Hepatocyte (in vitro differentiated cells): ENCODE measurements around the gene C12orf43. TPM values are rescaled to one million over a fixed set of nuclear protein-coding genes. Genes with fewer than 3 reads are reported as not detected.

Experiments used
- DNase-seq: peaks from one replicate; pipeline ENCODE4 v3.0.0-alpha.2; 2016; ENCODE audit warnings: low spot score
- H2AFZ ChIP-seq: fragments of 200-600 bp; sonication (generic); 2 replicates; pipeline ENCODE4 v1.6.0; 2016; ENCODE audit warnings: antibody characterized with exemption, mild to moderate bottlenecking
- H3K27ac ChIP-seq: fragments of 200-600 bp; sonication (generic); 2 replicates; pipeline ENCODE4 v1.5.1; 2016; ENCODE audit warnings: mild to moderate bottlenecking
- H3K27me3 ChIP-seq: fragments of 200-600 bp; sonication (generic); 2 replicates; pipeline ENCODE4 v1.6.1; 2016
- H3K36me3 ChIP-seq: fragments of 200-600 bp; sonication (generic); replicated peaks from 2 replicates; pipeline ENCODE4 v1.5.1; 2016; ENCODE audit warnings: low read depth; ENCODE audit not compliant: insufficient read depth
- H3K4me1 ChIP-seq: fragments of 200-600 bp; sonication (generic); 2 replicates; pipeline ENCODE4 v1.5.1; 2016; ENCODE audit warnings: mild to moderate bottlenecking, moderate library complexity; ENCODE audit not compliant: insufficient read depth
- H3K4me2 ChIP-seq: fragments of 200-600 bp; sonication (generic); 2 replicates; pipeline ENCODE4 v1.6.0; 2016
- H3K4me3 ChIP-seq: fragments of 200-600 bp; sonication (generic); 2 replicates; pipeline ENCODE4 v1.5.1; 2016; ENCODE audit warnings: mild to moderate bottlenecking
- H3K79me2 ChIP-seq: fragments of 200-600 bp; sonication (generic); 2 replicates; pipeline ENCODE4 v1.6.0; 2017; ENCODE audit warnings: mild to moderate bottlenecking
- H3K9me2 ChIP-seq: fragments of 200-600 bp; sonication (generic); replicated peaks from 2 replicates; pipeline ENCODE4 v1.6.0; 2017; ENCODE audit warnings: mild to moderate bottlenecking; ENCODE audit not compliant: insufficient read depth
- H3K9me3 ChIP-seq: fragments of 200-600 bp; sonication (generic); 2 replicates; pipeline ENCODE4 v1.5.1; 2016; ENCODE audit warnings: low read depth, mild to moderate bottlenecking
- H4K20me1 ChIP-seq: fragments of 200-600 bp; sonication (generic); 2 replicates; pipeline ENCODE4 v1.6.0; 2016; ENCODE audit warnings: mild to moderate bottlenecking; ENCODE audit not compliant: insufficient read depth, poor library complexity, severe bottlenecking
- CTCF ChIP-seq: fragments of 200-600 bp; sonication (generic); IDR thresholded peaks from 2 replicates; pipeline ENCODE4 v1.5.1; 2016; ENCODE audit warnings: antibody characterized with exemption, mild to moderate bottlenecking; ENCODE audit not compliant: poor library complexity
- EZH2 ChIP-seq: fragments of 200-600 bp; sonication (generic); IDR thresholded peaks from 2 replicates; pipeline ENCODE4 v1.6.1; 2016; ENCODE audit warnings: antibody characterized with exemption, mild to moderate bottlenecking, borderline replicate concordance
- EZH2phosphoT487 ChIP-seq: fragments of 200-600 bp; sonication (generic); IDR thresholded peaks from one replicate; pipeline ENCODE4 v1.6.1; 2018; ENCODE audit warnings: antibody characterized with exemption, mild to moderate bottlenecking, low read depth, moderate library complexity; ENCODE audit not compliant: unreplicated experiment, severe bottlenecking
- WGBS: methylation state at CpG from one replicate; pipeline ENCODE4 v1.1.6; 2016; ENCODE audit warnings: low lambda C conversion rate; ENCODE audit errors: missing lambda C conversion rate; 5-methylcytosine and 5-hydroxymethylcytosine counted together
- polyA plus RNA-seq: library from polyadenylated mRNA; unstranded; fragments of >200 nt; fragmentation: Nextera tagmentation; extraction: Ambion mirVana; gene quantifications from 2 replicates; pipeline ENCODE4 v1.2.1, GENCODE V29; 2016
- total RNA-seq: library from RNA; depleted of rRNA; stranded (reverse); fragments of >200 nt; gene quantifications from 2 replicates; pipeline ENCODE4 v1.2.3, GENCODE V29; 2014

Gene C12orf43
- total and polyA plus RNA-seq, 2 experiments from 2014 or later, result 11.3 to 11.8 TPM

DNA sequence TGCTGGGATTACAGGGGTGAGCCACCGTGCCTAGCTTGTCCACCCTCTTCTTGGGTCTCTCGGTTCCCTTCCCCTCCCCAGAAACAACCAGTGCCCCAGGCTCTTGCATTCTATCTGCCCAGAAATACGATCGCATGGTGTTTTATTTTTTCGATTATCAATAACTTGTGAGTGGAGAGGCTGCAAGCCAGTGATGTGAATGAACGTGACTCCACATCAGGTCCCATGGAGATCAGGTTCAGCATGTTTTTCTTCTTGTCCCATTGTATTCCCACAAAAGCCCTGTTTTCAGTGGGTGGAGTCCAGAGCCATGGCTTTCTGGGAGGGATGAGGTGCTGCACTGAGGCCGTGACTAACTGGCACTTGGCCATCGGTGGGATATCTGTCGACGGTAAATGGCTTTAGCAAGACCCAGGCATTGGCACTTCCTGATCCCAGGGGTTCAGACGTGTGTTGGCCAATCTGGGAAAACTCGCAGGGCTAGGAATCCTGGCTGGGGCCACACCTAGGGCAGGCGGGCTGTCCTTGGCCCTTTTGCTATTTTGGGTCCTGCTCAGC is 50.7 kb downstream of the C12orf43 start:
- Histone ChIP-seq H3K4me3 (no peak overlapping the region), H3K27me3 (no peaks in the 10 kb centered on the region), H4K20me1 (no peaks in the 10 kb centered on the region), H2AFZ (no peak overlapping the region), H3K36me3 (no peaks in the 10 kb centered on the region), H3K4me2 (no peak overlapping the region), H3K79me2 (no peaks in the 10 kb centered on the region), H3K9me3 (no peaks in the 10 kb centered on the region), H3K9me2 (no peaks in the 10 kb centered on the region), H3K27ac (peak overlapping the region; percentile 33), H3K4me1 (peaks cover 9% of the 10 kb centered on the region)
- no peak for DNase-seq
- TF ChIP-seq EZH2phosphoT487 (no peak), CTCF (no peak), EZH2 (no peak)
- 66% methylated on average over 13 of the region's 13 CpGs for WGBS

- no peak for DNase-seq
- Histone ChIP-seq H3K9me3 (no peaks in the 10 kb centered on the region), H3K4me3 (no peak overlapping the region), H3K36me3 (no peaks in the 10 kb centered on the region), H3K79me2 (no peaks in the 10 kb centered on the region), H3K4me1 (peaks cover 16% of the 10 kb centered on the region), H4K20me1 (no peaks in the 10 kb centered on the region), H2AFZ (no peak overlapping the region), H3K4me2 (no peak overlapping the region), H3K27me3 (no peaks in the 10 kb centered on the region), H3K9me2 (no peaks in the 10 kb centered on the region), H3K27ac (no peak overlapping the region)
- no peak for TF ChIP-seq CTCF
- TF ChIP-seq EZH2, result no peak
- no peak for TF ChIP-seq EZH2phosphoT487
- WGBS, result 91% methylated on average over 8 of the region's 8 CpGs
These were observed 52.0 kb downstream of the C12orf43 start for GRCh38 chr12:120964298-120964697.

DNA sequence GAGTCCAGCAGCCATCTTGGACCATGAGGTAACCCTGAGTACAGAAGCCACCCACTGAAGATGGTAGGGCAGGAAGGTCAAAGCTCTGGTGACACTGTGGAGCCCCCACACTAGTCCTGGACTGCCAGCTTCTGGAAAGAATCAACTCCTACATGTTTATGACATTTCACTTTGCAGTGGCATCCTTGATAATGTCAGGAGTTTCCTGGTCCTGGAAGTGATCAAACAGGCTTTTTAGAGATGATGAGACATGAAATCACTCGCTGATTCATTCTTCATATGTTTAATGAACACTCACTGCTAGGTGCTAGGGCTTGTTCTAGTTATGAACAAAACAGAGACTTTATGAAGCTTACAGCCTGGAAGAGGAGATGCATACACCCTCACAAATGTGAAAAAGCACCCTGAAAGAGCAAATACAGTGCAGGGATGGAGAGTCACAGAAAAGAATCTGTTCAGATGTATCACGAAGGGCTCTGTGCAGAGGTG is 53.7 kb downstream of the C12orf43 start:
- DNase-seq, result no peak
- Histone ChIP-seq H2AFZ (no peak overlapping the region), H3K4me3 (no peak overlapping the region), H4K20me1 (no peaks in the 10 kb centered on the region), H3K27me3 (no peaks in the 10 kb centered on the region), H3K27ac (peak overlapping the region; percentile 91), H3K4me1 (peaks cover 20% of the 10 kb centered on the region), H3K4me2 (no peak overlapping the region), H3K9me2 (no peaks in the 10 kb centered on the region), H3K36me3 (no peaks in the 10 kb centered on the region), H3K79me2 (no peaks in the 10 kb centered on the region), H3K9me3 (no peaks in the 10 kb centered on the region)
- WGBS, result 74% methylated on average over 2 of the region's 2 CpGs
- no peak for TF ChIP-seq EZH2phosphoT487
- no peak for TF ChIP-seq CTCF
- TF ChIP-seq EZH2, result no peak
